ENCODE measurements around the gene SRP19. TPM values are rescaled to one million over a fixed set of nuclear protein-coding genes. Genes with fewer than 3 reads are reported as not detected.
A peak's percentile ranks its signal among the peaks of the same experiment; 100 is the strongest.

The SRP19 gene
- total and polyA plus RNA-seq, 10 of the 15 experiments (the other 5 are each of a cell fraction or from before 2014, with no cell fraction given), result 43.4 to 379 (median 156) TPM

- TF ChIP-seq SMC3 (IDR thresholded peaks at IDR 0.05; ENCODE audit: borderline replicate concordance, low read length) (no peak), CHD2 (IDR thresholded peaks at IDR 0.05; ENCODE audit: borderline replicate concordance, low read depth, low read length) (peak; percentile 99), MLLT1 (IDR thresholded peaks at IDR 0.05) (peak; percentile 77; the same call in 1 of the 2 replicates), CHD1 (IDR thresholded peaks at IDR 0.05; ENCODE audit: low read depth, low read length) (no peak), SPI1 (IDR thresholded peaks at IDR 0.05; ENCODE audit: borderline replicate concordance, insufficient read depth, low read depth, low read length) (peak; percentile 7; the same call in 1 of the 2 replicates), NBN (IDR thresholded peaks at IDR 0.05) (peak; percentile 58), WRNIP1 (IDR thresholded peaks at IDR 0.05; ENCODE audit: borderline replicate concordance, low read depth, low read length) (no peak), BCL3 (IDR thresholded peaks at IDR 0.05; ENCODE audit: borderline replicate concordance, insufficient read depth, low read depth, low read length, poor library complexity, severe bottlenecking) (no peak), CREM (IDR thresholded peaks at IDR 0.05; ENCODE audit: low read depth) (peak; percentile 92), STAT3 (IDR thresholded peaks at IDR 0.05; ENCODE audit: low read depth, low read length) (no peak), E2F4 (IDR thresholded peaks at IDR 0.05; ENCODE audit: low read depth, low read length) (no peak), MTA3 (IDR thresholded peaks at IDR 0.05; ENCODE audit: borderline replicate concordance, low read length) (no peak), POLR2AphosphoS2 (IDR thresholded peaks at IDR 0.05; ENCODE audit: low read depth, low read length) (peak; percentile 34; the same call in 1 of the 2 replicates), SKIL (IDR thresholded peaks at IDR 0.05; ENCODE audit: low read depth, poor library complexity, severe bottlenecking) (no peak), BHLHE40 (IDR thresholded peaks at IDR 0.05; ENCODE audit: borderline replicate concordance in 1 of 2, low read depth in 2 of 2, low read length in 1 of 2) (peak in 1 of 2 experiments; percentile 13; a peak in 1 of 4 replicates)
Observed at GRCh38 chr5:112860929-112861637, at the start of gene SRP19 (continued).

Measured in GM12878 (cell line).